Trophoblast cell (in vitro differentiated cells and primary cell): Measurements from ENCODE around the gene MTUS2.
A peak's percentile ranks its signal among the peaks of the same experiment; 100 is the strongest.

Experiments
- DNase-seq, 2 donors: peaks; one replicate each; pipeline ENCODE4 v3.0.0-alpha.2; 2016
- H2AFZ ChIP-seq: 2 replicates; pipeline ENCODE4 v1.6.1; 2013; ENCODE audit warnings: low read length, moderate library complexity, mild to moderate bottlenecking; ENCODE audit not compliant: insufficient read depth, poor library complexity
- H2AK5ac ChIP-seq: 2 replicates; pipeline ENCODE4 v1.6.1; 2013; ENCODE audit warnings: mild to moderate bottlenecking, low read length
- H2BK120ac ChIP-seq: 2 replicates; pipeline ENCODE4 v1.6.1; 2013; ENCODE audit warnings: low read length, mild to moderate bottlenecking, moderate library complexity; ENCODE audit not compliant: insufficient read depth, poor library complexity
- H2BK12ac ChIP-seq: 2 replicates; pipeline ENCODE4 v1.6.1; 2013; ENCODE audit warnings: mild to moderate bottlenecking, low read length, moderate library complexity
- H2BK5ac ChIP-seq: 2 replicates; pipeline ENCODE4 v1.6.1; 2013; ENCODE audit warnings: low read length, low read depth, moderate library complexity, mild to moderate bottlenecking; ENCODE audit not compliant: poor library complexity
- H3K14ac ChIP-seq: 2 replicates; pipeline ENCODE4 v1.6.1; 2013; ENCODE audit warnings: mild to moderate bottlenecking, low read length
- H3K18ac ChIP-seq: 2 replicates; pipeline ENCODE4 v1.6.1; 2013; ENCODE audit warnings: mild to moderate bottlenecking, low read length
- H3K23ac ChIP-seq: 2 replicates; pipeline ENCODE4 v1.6.1; 2013; ENCODE audit warnings: low read length
- H3K27ac ChIP-seq: 2 replicates; pipeline ENCODE4 v1.5.1; 2013; ENCODE audit warnings: low read depth, mild to moderate bottlenecking, inconsistent platforms, low read length, moderate library complexity
- H3K27me3 ChIP-seq: 2 replicates; pipeline ENCODE4 v1.6.1; 2013; ENCODE audit warnings: inconsistent platforms, mild to moderate bottlenecking, low read length, moderate library complexity; ENCODE audit not compliant: insufficient read depth
- H3K36me3 ChIP-seq, 2 experiments: 1 replicate in 1 of 2; 2 replicates in 1 of 2; pipeline ENCODE4 v1.6.1; 2013; ENCODE audit warnings: low read length in 2 of 2, mild to moderate bottlenecking in 2 of 2, moderate library complexity in 1 of 2; ENCODE audit not compliant: insufficient read depth in 2 of 2, control insufficient read depth in 1 of 2
- H3K4ac ChIP-seq: 2 replicates; pipeline ENCODE4 v1.6.1; 2013; ENCODE audit warnings: low read depth, mild to moderate bottlenecking, low read length, moderate library complexity
- H3K4me1 ChIP-seq, 2 experiments: 1 replicate in 1 of 2; 2 replicates in 1 of 2; pipeline ENCODE4 v1.6.1; 2013; ENCODE audit warnings: low read length in 2 of 2, mild to moderate bottlenecking in 2 of 2, moderate library complexity in 1 of 2; ENCODE audit not compliant: insufficient read depth in 2 of 2, control insufficient read depth in 1 of 2
- H3K4me2 ChIP-seq: 2 replicates; pipeline ENCODE4 v1.6.1; 2013; ENCODE audit warnings: inconsistent platforms, mild to moderate bottlenecking, low read length, moderate library complexity
- H3K4me3 ChIP-seq: 2 replicates; pipeline ENCODE4 v1.5.1; 2013; ENCODE audit warnings: mild to moderate bottlenecking, low read depth, low read length, inconsistent platforms
- H3K79me1 ChIP-seq: one replicate; pipeline ENCODE4 v1.6.1; 2013; ENCODE audit warnings: low read length
- H3K79me2 ChIP-seq: 2 replicates; pipeline ENCODE4 v1.6.1; 2013; ENCODE audit warnings: low read length, mild to moderate bottlenecking; ENCODE audit not compliant: control insufficient read depth, insufficient read depth, poor library complexity
- H3K9ac ChIP-seq: 2 replicates; pipeline ENCODE4 v1.6.1; 2013; ENCODE audit warnings: mild to moderate bottlenecking, low read length
- H3K9me3 ChIP-seq: 2 replicates; pipeline ENCODE4 v1.6.1; 2013; ENCODE audit warnings: low read depth, mild to moderate bottlenecking, control low read depth, inconsistent platforms, low read length; ENCODE audit not compliant: insufficient read depth
- H4K12ac ChIP-seq: 2 replicates; pipeline ENCODE4 v1.6.1; 2013; ENCODE audit warnings: low read depth, mild to moderate bottlenecking, low read length, moderate library complexity
- H4K8ac ChIP-seq: 2 replicates; pipeline ENCODE4 v1.6.1; 2013; ENCODE audit warnings: low read depth, mild to moderate bottlenecking, low read length, moderate library complexity
- H4K91ac ChIP-seq: one replicate; pipeline ENCODE4 v1.6.1; 2013; ENCODE audit warnings: low read depth, mild to moderate bottlenecking, low read length, moderate library complexity
- WGBS: extraction: QIAGEN DNeasy Blood & Tissue Kit; methylation state at CpG from one replicate; pipeline ENCODE4 v1.1.7; 2013; ENCODE audit warnings: missing lambda C conversion rate; ENCODE audit not compliant: insufficient read length, insufficient coverage; ENCODE audit errors: extremely low coverage; 5-methylcytosine and 5-hydroxymethylcytosine counted together

MTUS2 gene

GRCh38 chr13:29106651-29107050 lies 286.5 kb downstream of the MTUS2 start:
- H3K14ac ChIP-seq: no peak overlapping the region
- no peaks in the 10 kb centered on the region for H3K79me2 ChIP-seq
- H3K79me1 ChIP-seq: no peaks in the 10 kb centered on the region
- no peak overlapping the region for H3K4ac ChIP-seq
- no peaks in the 10 kb centered on the region for H3K27me3 ChIP-seq
- no peaks in the 10 kb centered on the region for H3K4me1 ChIP-seq
- WGBS: no CpG with 5 or more reads among the region's 1 CpG
- no peak overlapping the region for H2AFZ ChIP-seq
- no peak overlapping the region for H3K23ac ChIP-seq
- H2BK12ac ChIP-seq: no peak overlapping the region
- H3K27ac ChIP-seq: no peak overlapping the region
- no peak overlapping the region for H3K4me2 ChIP-seq
- H4K12ac ChIP-seq: no peak overlapping the region
- no peak overlapping the region for H2BK5ac ChIP-seq
- H4K8ac ChIP-seq: no peak overlapping the region
- H3K4me3 ChIP-seq: no peak overlapping the region
- no peak overlapping the region for H4K91ac ChIP-seq
- peak; percentile 89 to 96 for DNase-seq
- H3K18ac ChIP-seq: no peak overlapping the region
- no peak overlapping the region for H3K9ac ChIP-seq
- no peak overlapping the region for H2BK120ac ChIP-seq
- no peak overlapping the region for H2AK5ac ChIP-seq
- H3K36me3 ChIP-seq: no peaks in the 10 kb centered on the region
- H3K9me3 ChIP-seq: peaks cover 2% of the 10 kb centered on the region

- Histone ChIP-seq H4K12ac (no peak overlapping the region), H2AK5ac (no peak overlapping the region), H2BK12ac (no peak overlapping the region), H2BK5ac (no peak overlapping the region), H2BK120ac (no peak overlapping the region), H3K9ac (no peak overlapping the region), H4K91ac (no peak overlapping the region), H3K36me3 (no peaks in the 10 kb centered on the region), H3K4ac (no peak overlapping the region), H3K4me2 (no peak overlapping the region), H3K14ac (no peak overlapping the region), H3K23ac (no peak overlapping the region), H3K4me3 (no peak overlapping the region), H3K27ac (no peak overlapping the region), H2AFZ (no peak overlapping the region), H3K18ac (no peak overlapping the region), H3K27me3 (no peaks in the 10 kb centered on the region), H4K8ac (no peak overlapping the region), H3K79me1 (no peaks in the 10 kb centered on the region), H3K79me2 (no peaks in the 10 kb centered on the region), H3K4me1 (no peaks in the 10 kb centered on the region), H3K9me3 (peaks cover 2% of the 10 kb centered on the region)
- no peak for DNase-seq
- WGBS: no CpG with 5 or more reads among the region's 4 CpGs
Observed at GRCh38 chr13:29108068-29108786, 288.1 kb downstream of the MTUS2 start.

- H3K14ac ChIP-seq: no peak overlapping the region
- no peak overlapping the region for H3K23ac ChIP-seq
- no peak overlapping the region for H3K18ac ChIP-seq
- H2BK120ac ChIP-seq: no peak overlapping the region
- no peak overlapping the region for H2BK5ac ChIP-seq
- WGBS: no CpG with 5 or more reads among the region's 2 CpGs
- H3K9ac ChIP-seq: no peak overlapping the region
- H2BK12ac ChIP-seq: no peak overlapping the region
- H3K4ac ChIP-seq: no peak overlapping the region
- H3K4me2 ChIP-seq: no peak overlapping the region
- no peak overlapping the region for H4K8ac ChIP-seq
- H3K79me2 ChIP-seq: no peaks in the 10 kb centered on the region
- peaks cover 2% of the 10 kb centered on the region for H3K9me3 ChIP-seq
- H3K27ac ChIP-seq: no peak overlapping the region
- no peak overlapping the region for H2AK5ac ChIP-seq
- no peak overlapping the region for H4K12ac ChIP-seq
- no peaks in the 10 kb centered on the region for H3K4me1 ChIP-seq
- H2AFZ ChIP-seq: no peak overlapping the region
- H3K4me3 ChIP-seq: no peak overlapping the region
- no peaks in the 10 kb centered on the region for H3K79me1 ChIP-seq
- DNase-seq: no peak
- no peaks in the 10 kb centered on the region for H3K36me3 ChIP-seq
- H3K27me3 ChIP-seq: no peaks in the 10 kb centered on the region
- no peak overlapping the region for H4K91ac ChIP-seq
Observed at GRCh38 chr13:29109987-29110386, 289.8 kb downstream of the MTUS2 start.

- no peak overlapping the region for H2BK120ac ChIP-seq
- no peaks in the 10 kb centered on the region for H3K79me1 ChIP-seq
- no peak overlapping the region for H3K9ac ChIP-seq
- no peak overlapping the region for H2BK12ac ChIP-seq
- peaks cover 2% of the 10 kb centered on the region for H3K9me3 ChIP-seq
- no peak overlapping the region for H3K4ac ChIP-seq
- no peaks in the 10 kb centered on the region for H3K79me2 ChIP-seq
- H3K23ac ChIP-seq: no peak overlapping the region
- no peak overlapping the region for H4K8ac ChIP-seq
- no peak overlapping the region for H3K4me3 ChIP-seq
- no peak overlapping the region for H3K14ac ChIP-seq
- H3K18ac ChIP-seq: no peak overlapping the region
- H2BK5ac ChIP-seq: no peak overlapping the region
- no peak overlapping the region for H3K27ac ChIP-seq
- WGBS: no CpG with 5 or more reads among the region's 2 CpGs
- no peak overlapping the region for H2AK5ac ChIP-seq
- DNase-seq: no peak
- H2AFZ ChIP-seq: no peak overlapping the region
- H4K12ac ChIP-seq: no peak overlapping the region
- H3K27me3 ChIP-seq: no peaks in the 10 kb centered on the region
- no peaks in the 10 kb centered on the region for H3K36me3 ChIP-seq
- no peak overlapping the region for H4K91ac ChIP-seq
- H3K4me2 ChIP-seq: no peak overlapping the region
- no peaks in the 10 kb centered on the region for H3K4me1 ChIP-seq
Observed at GRCh38 chr13:29111446-29111845, 291.3 kb downstream of the MTUS2 start.
